HEK293T (cell line): ENCODE measurements around the gene EHBP1.

Source experiments
- ARNT ChIP-seq: fragments of 450-650 bp; IDR thresholded peaks from 2 replicates; pipeline ENCODE4 v1.6.1; 2017; ENCODE audit warnings: mild to moderate bottlenecking
- BHLHE40 ChIP-seq: fragments of 450-650 bp; IDR thresholded peaks from 2 replicates; pipeline ENCODE4 v1.6.1; 2016; ENCODE audit warnings: mild to moderate bottlenecking, moderate library complexity, borderline replicate concordance
- CTBP1 ChIP-seq: fragments of 450-650 bp; IDR thresholded peaks from 2 replicates; pipeline ENCODE4 v1.6.1; 2016; ENCODE audit warnings: borderline replicate concordance
- FOXA1 ChIP-seq: fragments of 450-650 bp; IDR thresholded peaks from 2 replicates; pipeline ENCODE4 v1.6.1; 2016; ENCODE audit warnings: mild to moderate bottlenecking
- FOXK2 ChIP-seq: fragments of 450-650 bp; IDR thresholded peaks from 2 replicates; pipeline ENCODE4 v1.6.1; 2016; ENCODE audit warnings: mild to moderate bottlenecking
- FOXM1 ChIP-seq: fragments of 450-650 bp; IDR thresholded peaks from 2 replicates; pipeline ENCODE4 v1.6.1; 2017; ENCODE audit warnings: mild to moderate bottlenecking, borderline replicate concordance
- NFRKB ChIP-seq: fragments of 450-650 bp; IDR thresholded peaks from 2 replicates; pipeline ENCODE4 v1.6.1; 2016; ENCODE audit warnings: mild to moderate bottlenecking, moderate library complexity
- SUZ12 ChIP-seq: fragments of 450-650 bp; IDR thresholded peaks from 2 replicates; pipeline ENCODE4 v1.6.1; 2016; ENCODE audit warnings: mild to moderate bottlenecking

GRCh38 chr2:62884514-62884913 is 179.0 kb downstream of the EHBP1 start:
- TF ChIP-seq FOXA1 (no peak), NFRKB (no peak), FOXK2 (no peak), BHLHE40 (no peak), SUZ12 (no peak), CTBP1 (no peak), ARNT (no peak), FOXM1 (no peak)
